Progenitor cell of endocrine pancreas (in vitro differentiated cells): ENCODE measurements around the gene CBARP. TPM values are rescaled to one million over a fixed set of nuclear protein-coding genes. Genes with fewer than 3 reads are reported as not detected.
A peak's percentile ranks its signal among the peaks of the same experiment; 100 is the strongest.

Source experiments
- DNase-seq: peaks from one replicate; pipeline ENCODE4 v3.0.0; 2021; ENCODE audit warnings: low spot score; ENCODE audit not compliant: unreplicated experiment
- H3K27ac Mint-ChIP-seq: 2 replicates; pipeline ENCODE4 v1.8.0; 2021; ENCODE audit warnings: mild to moderate bottlenecking, moderate library complexity, mixed read lengths
- H3K27me3 Mint-ChIP-seq: 2 replicates; pipeline ENCODE4 v1.8.0; 2021; ENCODE audit warnings: mixed read lengths
- H3K36me3 Mint-ChIP-seq: 2 replicates; pipeline ENCODE4 v1.8.0; 2022; ENCODE audit warnings: mixed read lengths; ENCODE audit not compliant: insufficient read depth
- H3K4me1 Mint-ChIP-seq: 2 replicates; pipeline ENCODE4 v1.8.0; 2021; ENCODE audit warnings: low read depth, mixed read lengths
- H3K4me3 Mint-ChIP-seq: 2 replicates; pipeline ENCODE4 v1.8.0; 2021; ENCODE audit warnings: low read depth, mild to moderate bottlenecking, moderate library complexity, mixed read lengths
- H3K9me3 Mint-ChIP-seq: 2 replicates; pipeline ENCODE4 v1.8.0; 2021; ENCODE audit warnings: low read depth, mixed read lengths
- total RNA-seq: library from RNA; stranded (reverse); gene quantifications from 2 replicates; pipeline ENCODE4 v1.2.1, GENCODE V29; 2021
- TF ChIP-seq, protein P1 (sequence below): fragments of 200-600 bp; sonication (generic); IDR thresholded peaks from one replicate; pipeline ENCODE4 v1.5.0; 2021; ENCODE audit warnings: antibody characterized with exemption, mild to moderate bottlenecking; ENCODE audit not compliant: unreplicated experiment

The CBARP gene
- total RNA-seq, 1 donor from 2014 or later: 13.0 TPM

DNA sequence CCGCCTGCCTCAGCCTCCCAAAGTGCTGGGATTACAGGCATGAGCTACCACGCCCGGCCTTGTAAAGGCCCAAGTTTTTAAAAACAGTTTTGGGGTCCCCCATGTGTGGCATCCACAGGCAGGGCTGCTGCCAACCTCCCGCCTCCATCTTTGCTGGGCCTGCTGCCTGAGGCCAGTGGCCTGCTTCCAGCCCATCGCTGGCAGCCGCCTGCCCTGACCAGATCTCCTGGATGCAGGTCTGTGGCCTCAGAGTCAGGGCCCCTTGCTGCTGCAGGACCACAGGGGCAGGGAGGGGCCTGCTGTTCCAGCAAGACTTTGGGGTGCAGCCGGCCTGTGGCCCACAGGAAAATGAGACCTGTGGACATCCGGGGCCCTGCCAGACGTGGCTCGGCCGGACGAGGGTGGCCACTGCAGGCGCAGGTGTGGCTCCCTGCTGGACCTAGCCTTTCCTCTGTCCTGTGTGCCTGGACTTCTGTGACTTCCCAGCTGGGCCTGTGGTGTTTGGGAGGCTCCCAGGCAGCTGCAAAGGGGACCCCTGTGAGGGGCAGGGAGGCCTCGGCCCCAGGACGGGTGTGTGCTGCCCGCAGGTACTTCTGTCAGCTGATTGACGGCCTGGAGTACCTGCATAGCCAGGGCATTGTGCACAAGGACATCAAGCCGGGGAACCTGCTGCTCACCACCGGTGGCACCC is 17.9 kb downstream of the CBARP start:
- Mint-ChIP-seq H3K36me3 (no peaks in the 10 kb centered on the region), H3K9me3 (no peaks in the 10 kb centered on the region), H3K27ac (no peak overlapping the region), H3K4me1 (no peaks in the 10 kb centered on the region), H3K4me3 (no peak overlapping the region), H3K27me3 (no peaks in the 10 kb centered on the region)
- TF ChIP-seq, protein P1, sequence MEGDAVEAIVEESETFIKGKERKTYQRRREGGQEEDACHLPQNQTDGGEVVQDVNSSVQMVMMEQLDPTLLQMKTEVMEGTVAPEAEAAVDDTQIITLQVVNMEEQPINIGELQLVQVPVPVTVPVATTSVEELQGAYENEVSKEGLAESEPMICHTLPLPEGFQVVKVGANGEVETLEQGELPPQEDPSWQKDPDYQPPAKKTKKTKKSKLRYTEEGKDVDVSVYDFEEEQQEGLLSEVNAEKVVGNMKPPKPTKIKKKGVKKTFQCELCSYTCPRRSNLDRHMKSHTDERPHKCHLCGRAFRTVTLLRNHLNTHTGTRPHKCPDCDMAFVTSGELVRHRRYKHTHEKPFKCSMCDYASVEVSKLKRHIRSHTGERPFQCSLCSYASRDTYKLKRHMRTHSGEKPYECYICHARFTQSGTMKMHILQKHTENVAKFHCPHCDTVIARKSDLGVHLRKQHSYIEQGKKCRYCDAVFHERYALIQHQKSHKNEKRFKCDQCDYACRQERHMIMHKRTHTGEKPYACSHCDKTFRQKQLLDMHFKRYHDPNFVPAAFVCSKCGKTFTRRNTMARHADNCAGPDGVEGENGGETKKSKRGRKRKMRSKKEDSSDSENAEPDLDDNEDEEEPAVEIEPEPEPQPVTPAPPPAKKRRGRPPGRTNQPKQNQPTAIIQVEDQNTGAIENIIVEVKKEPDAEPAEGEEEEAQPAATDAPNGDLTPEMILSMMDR: no peak
- DNase-seq: no peak

DNA sequence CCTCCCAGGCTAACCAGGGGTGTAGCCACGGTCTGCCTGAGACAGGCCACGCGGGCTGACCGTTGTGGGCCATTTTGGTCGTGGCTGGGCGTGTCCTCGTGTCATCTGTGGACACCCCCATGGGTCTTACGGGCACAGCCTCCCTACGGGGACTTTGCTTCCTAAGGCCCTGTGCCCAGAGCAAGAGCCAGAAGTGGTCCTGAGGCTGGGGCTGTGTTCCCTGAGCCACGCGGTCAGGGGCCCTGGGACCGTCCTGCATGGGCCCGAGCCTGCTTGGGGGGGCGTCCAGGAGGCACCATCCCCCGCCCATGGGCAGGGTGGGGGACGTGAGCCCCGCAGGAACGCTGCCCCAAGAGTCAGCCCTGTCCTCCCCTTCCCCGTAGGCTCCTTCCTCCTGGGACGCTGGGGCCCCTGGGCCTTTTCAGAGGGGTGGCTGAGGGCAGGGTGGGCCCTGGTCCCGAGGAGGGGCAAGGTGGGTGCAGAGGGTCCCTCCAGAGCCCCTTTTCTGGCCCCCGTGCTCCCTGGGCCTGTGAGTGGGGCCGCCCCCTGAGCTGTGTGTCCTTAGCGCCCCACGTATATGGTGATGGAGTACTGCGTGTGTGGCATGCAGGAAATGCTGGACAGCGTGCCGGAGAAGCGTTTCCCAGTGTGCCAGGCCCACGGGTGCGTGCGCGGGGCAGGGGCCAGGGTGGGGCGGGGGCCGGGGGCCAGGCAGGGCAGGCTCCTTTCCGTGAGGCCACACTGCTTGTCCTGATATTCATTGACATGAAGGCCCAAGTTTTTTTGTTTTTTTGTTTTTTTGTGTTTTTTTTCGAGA is 18.8 kb downstream of the CBARP start:
- Mint-ChIP-seq H3K4me3 (no peak overlapping the region), H3K27ac (no peak overlapping the region), H3K27me3 (no peaks in the 10 kb centered on the region)

DNA sequence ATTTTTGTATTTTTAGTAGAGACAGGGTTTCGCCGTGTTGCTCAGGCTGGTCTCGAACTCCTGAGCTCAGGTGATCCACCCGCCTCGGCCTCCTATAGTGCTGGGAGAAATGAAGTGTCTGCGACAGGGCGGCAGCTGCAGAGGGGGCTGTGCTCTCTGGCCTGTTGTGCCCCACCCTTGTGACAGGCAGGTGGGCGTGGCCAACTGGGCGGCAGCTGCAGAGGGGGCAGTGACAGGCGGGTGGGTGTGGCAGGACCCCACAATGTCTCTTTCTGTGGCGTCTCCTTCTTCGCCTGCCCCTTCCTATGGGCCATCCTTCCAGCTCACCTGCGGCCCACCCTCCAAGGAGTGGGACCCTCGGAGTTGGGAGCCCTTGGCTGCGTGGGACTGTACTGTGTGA is 20.4 kb downstream of the CBARP start:
- Mint-ChIP-seq H3K36me3 (peaks cover 4% of the 10 kb centered on the region), H3K4me3 (no peak overlapping the region), H3K27ac (peak overlapping the region; percentile 24), H3K27me3 (no peaks in the 10 kb centered on the region), H3K9me3 (no peaks in the 10 kb centered on the region), H3K4me1 (peaks cover 6% of the 10 kb centered on the region)
- DNase-seq: no peak
- TF ChIP-seq, protein P1: no peak

More for the DNA sequence above, 18.8 kb downstream of the CBARP start:
- H3K4me1 Mint-ChIP-seq: peaks cover 2% of the 10 kb centered on the region
- no peaks in the 10 kb centered on the region for H3K36me3 Mint-ChIP-seq
- TF ChIP-seq, protein P1: no peak
- no peak for DNase-seq
- H3K9me3 Mint-ChIP-seq: no peaks in the 10 kb centered on the region

DNA sequence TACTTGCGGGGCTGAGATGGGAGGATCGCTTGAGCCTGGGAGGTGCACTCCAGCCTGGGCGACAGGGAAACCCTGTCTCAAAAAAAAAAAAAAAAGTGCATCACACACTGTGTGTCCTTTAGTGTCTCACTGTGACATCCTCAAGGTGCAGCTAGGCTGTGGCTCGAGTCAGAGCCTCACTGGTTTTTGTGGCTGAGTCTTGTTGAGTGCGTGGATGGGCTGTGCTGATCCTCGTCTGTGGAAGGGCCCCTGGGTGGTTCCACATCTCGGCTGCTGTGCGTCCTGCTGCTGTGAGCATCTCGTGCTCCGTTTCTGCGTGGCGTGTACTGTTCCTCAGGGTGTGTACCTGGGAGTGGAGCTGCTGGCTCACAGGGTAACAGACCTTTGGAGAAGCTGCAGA is 21.0 kb downstream of the CBARP start:
- Mint-ChIP-seq H3K4me3 (no peak overlapping the region), H3K36me3 (peaks cover 4% of the 10 kb centered on the region), H3K27me3 (no peaks in the 10 kb centered on the region), H3K9me3 (no peaks in the 10 kb centered on the region), H3K4me1 (peaks cover 6% of the 10 kb centered on the region), H3K27ac (peak overlapping the region; percentile 24)
- TF ChIP-seq, protein P1: no peak
- DNase-seq: no peak

GRCh38 chr19:1214862-1215731 is 22.7 kb downstream of the CBARP start:
- Mint-ChIP-seq H3K4me1 (peaks cover 7% of the 10 kb centered on the region), H3K27me3 (no peaks in the 10 kb centered on the region), H3K9me3 (no peaks in the 10 kb centered on the region), H3K4me3 (no peak overlapping the region), H3K27ac (no peak overlapping the region), H3K36me3 (peaks cover 7% of the 10 kb centered on the region)
- TF ChIP-seq, protein P1: no peak
- DNase-seq: no peak
